H1 (cell line): ENCODE results near the gene SEMA4D. TPM values are rescaled to one million over a fixed set of nuclear protein-coding genes. Genes with fewer than 3 reads are reported as not detected.
A peak's percentile ranks its signal among the peaks of the same experiment; 100 is the strongest.

Source experiments
- CTCF ChIA-PET: fragments of 300-600 bp; sonication (Branson Sonifier 250); formaldehyde crosslinking; loops from one replicate; lab custom pipeline; 2021; ENCODE audit not compliant: partially characterized antibody; lab: Charles Lee
- POLR2A ChIA-PET: fragments of 300-600 bp; sonication (Branson Sonifier 250); formaldehyde crosslinking; loops from one replicate; lab custom pipeline; 2021; ENCODE audit warnings: inconsistent platforms; ENCODE audit not compliant: partially characterized antibody; lab: Charles Lee
- DNase-seq, 2 experiments: peaks; one replicate each; pipeline versions ENCODE4 v3.0.0 to v3.0.0-alpha.2; 2010 to 2022; ENCODE audit warnings: low spot score in 2 of 2, low read depth in 1 of 2, mixed read lengths in 1 of 2
- FAIRE-seq: peaks from 2 replicates; lab custom pipeline; 2011; peaks lifted over from hg19 to GRCh38; lab: Jason Lieb, UNC
- H2AFZ ChIP-seq: 2 replicates; pipeline ENCODE4 v1.8.1; 2012; ENCODE audit warnings: low read length, inconsistent platforms
- H2AK5ac ChIP-seq: 2 replicates; pipeline ENCODE4 v1.6.1; 2013; ENCODE audit warnings: low read depth, low read length
- H2BK120ac ChIP-seq: replicated peaks from 2 replicates; pipeline ENCODE3; 2013; ENCODE audit warnings: low read depth, low read length, inconsistent platforms
- H2BK12ac ChIP-seq: 2 replicates; pipeline ENCODE4 v1.6.1; 2013; ENCODE audit warnings: low read depth, low read length
- H2BK15ac ChIP-seq: 2 replicates; pipeline ENCODE4 v1.6.1; 2013; ENCODE audit warnings: low read length
- H2BK20ac ChIP-seq: 2 replicates; pipeline ENCODE4 v1.6.1; 2013; ENCODE audit warnings: low read length
- H2BK5ac ChIP-seq: 2 replicates; pipeline ENCODE4 v1.6.1; 2013; ENCODE audit warnings: low read depth, low read length
- H3K14ac ChIP-seq: 2 replicates; pipeline ENCODE4 v1.6.1; 2013; ENCODE audit warnings: inconsistent platforms; ENCODE audit not compliant: insufficient read length
- H3K18ac ChIP-seq: 2 replicates; pipeline ENCODE4 v1.6.1; 2013; ENCODE audit warnings: low read length; ENCODE audit errors: extremely low read depth
- H3K23ac ChIP-seq: 2 replicates; pipeline ENCODE4 v1.6.1; 2013; ENCODE audit warnings: inconsistent platforms; ENCODE audit not compliant: insufficient read length
- H3K23me2 ChIP-seq: 2 replicates; pipeline ENCODE4 v1.6.1; 2013; ENCODE audit warnings: low read depth, low read length
- H3K27ac ChIP-seq: 2 replicates; pipeline ENCODE4 v1.6.1; 2011; ENCODE audit warnings: low read depth, low read length, inconsistent platforms
- H3K27me3 ChIP-seq, 4 experiments: replicated peaks in 1 of 4; 1 replicate in 1 of 4; 2 replicates in 3 of 4; pipeline versions ENCODE4 v1.6.1 to v1.8.1; 2011 to 2013; ENCODE audit warnings: low read length in 3 of 4, mild to moderate bottlenecking in 3 of 4, inconsistent platforms in 2 of 4, mixed read lengths in 2 of 4, moderate library complexity in 1 of 4; ENCODE audit not compliant: control insufficient read depth in 3 of 4, insufficient read depth in 3 of 4; ENCODE audit errors: extremely low read depth in 1 of 4
- H3K36me3 ChIP-seq, 4 experiments: 2 replicates each; pipeline versions ENCODE4 v1.6.1 to v1.8.1; 2011 to 2013; ENCODE audit warnings: mild to moderate bottlenecking in 4 of 4, low read length in 3 of 4, moderate library complexity in 2 of 4, control low read depth in 1 of 4, inconsistent platforms in 1 of 4; ENCODE audit not compliant: insufficient read depth in 4 of 4, control insufficient read depth in 2 of 4
- H3K4ac ChIP-seq: replicated peaks from 2 replicates; pipeline ENCODE3; 2013; ENCODE audit warnings: low read length, low read depth, mixed read lengths, inconsistent platforms; ENCODE audit not compliant: insufficient read length
- H3K4me1 ChIP-seq, 4 experiments: replicated peaks in 1 of 4; 1 replicate in 1 of 4; 2 replicates in 3 of 4; pipeline versions ENCODE4 v1.6.1 to v1.8.1; 2011 to 2013; ENCODE audit warnings: low read length in 3 of 4, inconsistent platforms in 2 of 4, mixed read lengths in 1 of 4; ENCODE audit not compliant: insufficient read depth in 4 of 4, control insufficient read depth in 3 of 4
- H3K4me2 ChIP-seq, 2 experiments: 2 replicates each; pipeline versions ENCODE4 v1.6.1 to v1.8.1; 2011 to 2013; ENCODE audit warnings: low read depth in 2 of 2, low read length in 2 of 2, control low read depth in 1 of 2, inconsistent platforms in 1 of 2, mild to moderate bottlenecking in 1 of 2; ENCODE audit not compliant: insufficient read depth in 1 of 2
- H3K4me3 ChIP-seq, 4 experiments: fragments of 200-600, 300-600 bp in 1 of 4; sonication (generic), shearing (Covaris generic), sonication (Bioruptor Twin) in 1 of 4; 2 replicates each; pipeline versions ENCODE4 v1.5.1 to v1.8.1; 2011 to 2016; ENCODE audit warnings: low read length in 4 of 4, low read depth in 3 of 4, control low read depth in 2 of 4, inconsistent platforms in 2 of 4, mild to moderate bottlenecking in 2 of 4, mixed read lengths in 1 of 4, moderate library complexity in 1 of 4; ENCODE audit not compliant: insufficient read depth in 2 of 4; ENCODE audit errors: extremely low read depth in 1 of 4
- H3K56ac ChIP-seq: replicated peaks from 2 replicates; pipeline ENCODE3; 2013; ENCODE audit warnings: low read depth, mild to moderate bottlenecking, mixed read lengths, low read length, inconsistent platforms; ENCODE audit not compliant: insufficient read length
- H3K79me1 ChIP-seq: 2 replicates; pipeline ENCODE4 v1.6.1; 2013; ENCODE audit warnings: low read depth, low read length, control low read depth
- H3K79me2 ChIP-seq, 2 experiments: 2 replicates each; pipeline versions ENCODE4 v1.6.1 to v1.8.1; 2012 to 2013; ENCODE audit warnings: low read length in 2 of 2, mild to moderate bottlenecking in 2 of 2, inconsistent platforms in 1 of 2; ENCODE audit not compliant: insufficient read depth in 2 of 2, control insufficient read depth in 1 of 2
- H3K9ac ChIP-seq, 4 experiments: replicated peaks in 1 of 4; 1 replicate in 1 of 4; 2 replicates in 3 of 4; pipeline versions ENCODE4 v1.6.1 to v1.8.1; 2011 to 2013; ENCODE audit warnings: low read depth in 3 of 4, low read length in 3 of 4, control low read depth in 2 of 4, mild to moderate bottlenecking in 2 of 4, moderate library complexity in 2 of 4, inconsistent platforms in 1 of 4; ENCODE audit errors: extremely low read depth in 1 of 4
- H3K9me3 ChIP-seq, 2 experiments: 2 replicates each; pipeline versions ENCODE4 v1.6.1 to v1.8.1; 2012 to 2013; ENCODE audit warnings: mild to moderate bottlenecking in 2 of 2, moderate library complexity in 2 of 2, control low read depth in 1 of 2, inconsistent platforms in 1 of 2, low read depth in 1 of 2, low read length in 1 of 2, mixed read lengths in 1 of 2; ENCODE audit not compliant: insufficient read depth in 2 of 2
- H4K20me1 ChIP-seq, 2 experiments: replicated peaks in 1 of 2; 2 replicates each; pipeline versions ENCODE3 to v1.8.1; 2011 to 2013; ENCODE audit warnings: inconsistent platforms in 2 of 2, low read length in 2 of 2, mild to moderate bottlenecking in 1 of 2; ENCODE audit not compliant: insufficient read depth in 2 of 2, control insufficient read depth in 1 of 2
- H4K5ac ChIP-seq: 2 replicates; pipeline ENCODE4 v1.6.1; 2013; ENCODE audit warnings: low read length, low read depth, mixed read lengths, inconsistent platforms; ENCODE audit not compliant: insufficient read length
- H4K8ac ChIP-seq: 2 replicates; pipeline ENCODE4 v1.8.0; 2013; ENCODE audit warnings: mild to moderate bottlenecking, moderate library complexity, low read length, inconsistent platforms; ENCODE audit not compliant: insufficient read depth; ENCODE audit errors: extremely low read depth
- H4K91ac ChIP-seq: replicated peaks from 2 replicates; pipeline ENCODE3; 2013; ENCODE audit warnings: low read length, mixed read lengths, inconsistent platforms; ENCODE audit not compliant: insufficient read length
- CHD2 ChIP-seq: IDR thresholded peaks from 2 replicates; pipeline ENCODE4 v1.6.1; 2012; ENCODE audit warnings: low read length, improper control_type of control experiment
- CREB1 ChIP-seq: IDR thresholded peaks from 2 replicates; pipeline ENCODE4 v1.6.1; 2012; ENCODE audit warnings: inconsistent platforms
- EP300 ChIP-seq, 2 experiments: IDR thresholded peaks; 1 replicate in 1 of 2; 2 replicates in 1 of 2; pipeline ENCODE4 v1.6.1; 2011 to 2012; ENCODE audit warnings: low read depth in 2 of 2, low read length in 2 of 2, mild to moderate bottlenecking in 2 of 2, borderline replicate concordance in 1 of 2, inconsistent platforms in 1 of 2, moderate library complexity in 1 of 2
- FOSL1 ChIP-seq: IDR thresholded peaks from 2 replicates; pipeline ENCODE4 v1.6.1; 2011; ENCODE audit warnings: mild to moderate bottlenecking, low read depth, low read length, moderate library complexity; ENCODE audit not compliant: insufficient read depth
- KDM4A ChIP-seq: IDR thresholded peaks from one replicate; pipeline ENCODE4 v1.7.1; 2012; ENCODE audit warnings: low read depth, mild to moderate bottlenecking, moderate library complexity, low read length, inconsistent platforms; ENCODE audit not compliant: severe bottlenecking
- RBBP5 ChIP-seq: IDR thresholded peaks from 2 replicates; pipeline ENCODE4 v1.7.1; 2012; ENCODE audit warnings: low read depth, mild to moderate bottlenecking, inconsistent platforms, low read length, moderate library complexity, borderline replicate concordance
- SAP30 ChIP-seq: fragments of 300-600 bp; sonication (generic); IDR thresholded peaks from 2 replicates; pipeline ENCODE4 v1.7.1; 2012; ENCODE audit warnings: low read length, moderate library complexity, mild to moderate bottlenecking, inconsistent platforms; ENCODE audit not compliant: insufficient read depth, insufficient replicate concordance
- SIN3A ChIP-seq, 2 experiments: IDR thresholded peaks in 1 of 2; conservative IDR thresholded peaks in 1 of 2; 2 replicates each; pipeline ENCODE4 v1.6.1; 2011 to 2012; ENCODE audit warnings: low read length in 2 of 2, improper control_type of control experiment in 1 of 2, low read depth in 1 of 2, mild to moderate bottlenecking in 1 of 2
- SP1 ChIP-seq: IDR thresholded peaks from 2 replicates; pipeline ENCODE4 v1.6.1; 2011; ENCODE audit warnings: low read depth, low read length
- TBP ChIP-seq: IDR thresholded peaks from 2 replicates; pipeline ENCODE4 v1.6.1; 2011; ENCODE audit warnings: low read depth, low read length, improper control_type of control experiment
- WGBS, 2 experiments: shearing (Covaris generic) in 1 of 2; methylation state at CpG; one replicate each; pipeline versions ENCODE4 v1.1.6 to v1.1.7; 2013 to 2015; ENCODE audit warnings: low lambda C conversion rate in 2 of 2, mixed read lengths in 2 of 2, inconsistent platforms in 1 of 2, low coverage in 1 of 2, missing lambda C conversion rate in 1 of 2; ENCODE audit not compliant: insufficient replicate concordance in 2 of 2, insufficient coverage in 1 of 2, insufficient read length in 1 of 2; ENCODE audit errors: extremely low coverage in 1 of 2, missing lambda C conversion rate in 1 of 2; 5-methylcytosine and 5-hydroxymethylcytosine counted together
- polyA plus RNA-seq, 7 experiments: library from polyadenylated mRNA; depleted of rRNA in 3 of 7; stranded (reverse) in 5 of 7; unstranded in 2 of 7; fragments of >200 nt in 5 of 7; fragments of 200-250 nt in 2 of 7; gene quantifications; 1 replicate in 5 of 7; 2 replicates in 1 of 7; 4 replicates in 1 of 7; pipeline versions ENCODE4 v1.2.1 to v1.2.3, GENCODE V29; 2011 to 2013; ENCODE audit warnings: missing spikeins in 2 of 7, mixed read lengths in 2 of 7
- total RNA-seq: library from RNA; stranded (reverse); fragmentation: NEBNext Ultra II Directional; extraction: Animal tissue kit (Norgen Biotek cat#: 25700); gene quantifications from 2 replicates; pipeline ENCODE4 v1.2.1, GENCODE V29; 2021
- TF ChIP-seq, protein P1 (sequence below): IDR thresholded peaks from 2 replicates; pipeline ENCODE4 v1.6.1; 2012; ENCODE audit warnings: inconsistent platforms

SEMA4D gene
- total and polyA plus RNA-seq, 2 of the 8 experiments (the other 6 are each of a cell fraction or from before 2014, with no cell fraction given), result 21.0 to 70.4 TPM

GRCh38 chr9:89431930-89432725 lies 65.8 kb downstream of the SEMA4D start:
- Histone ChIP-seq H3K79me1 (peaks cover 15% of the 10 kb centered on the region), H2AFZ (no peak overlapping the region), H4K91ac (peak overlapping the region; percentile 75), H3K4me1 (peaks cover 26 to 47% (median 39%) of the 10 kb centered on the region in 4 experiments), H3K4ac (peak overlapping the region; percentile 27), H2BK12ac (peak overlapping the region; percentile 98; the same call in 1 of the 2 replicates), H3K27ac (no peak overlapping the region), H3K79me2 (peaks cover 0 to 68% of the 10 kb centered on the region in 2 experiments; a peak in 2 of 4 replicates), H4K8ac (no peak overlapping the region), H3K9me3 (no peaks in the 10 kb centered on the region), H2BK5ac (peak overlapping the region; percentile 94; the same call in 1 of the 2 replicates), H2AK5ac (peak overlapping the region; percentile 94; the same call in 1 of the 2 replicates), H3K27me3 (no peaks in the 10 kb centered on the region), H3K14ac (no peak overlapping the region), H3K4me2 (no peak overlapping the region), H3K18ac (no peak overlapping the region), H4K5ac (peak overlapping the region; percentile 1), H2BK15ac (peak overlapping the region; percentile 92; the same call in 1 of the 2 replicates), H2BK20ac (peak overlapping the region; percentile 99; the same call in 1 of the 2 replicates), H4K20me1 (no peaks in the 10 kb centered on the region), H3K23me2 (no peaks in the 10 kb centered on the region), H3K56ac (no peak overlapping the region), H3K9ac (no peak overlapping the region), H2BK120ac (peak overlapping the region; percentile 29), H3K36me3 (no peaks in the 10 kb centered on the region), H3K23ac (no peak overlapping the region), H3K4me3 (no peak overlapping the region)
- WGBS, 2 experiments, result 86% methylated on average over 6 of the region's 6 CpGs; no CpG with 5 or more reads in 1 of the 2 experiments
- ChIA-PET CTCF (interaction anchor here (0.7 to 8.9 kb wide), 7 partner anchors 8 to 130 kb away, joined by 3 to 147 read pairs (median 4); no protein-coding TSS in a partner anchor), POLR2A (interaction anchor here (1.5 kb wide), 1 partner anchor 13 kb away, joined by 4 read pairs; no protein-coding TSS in a partner anchor)
- no peak for DNase-seq
- no peak for FAIRE-seq
- TF ChIP-seq, protein P1, sequence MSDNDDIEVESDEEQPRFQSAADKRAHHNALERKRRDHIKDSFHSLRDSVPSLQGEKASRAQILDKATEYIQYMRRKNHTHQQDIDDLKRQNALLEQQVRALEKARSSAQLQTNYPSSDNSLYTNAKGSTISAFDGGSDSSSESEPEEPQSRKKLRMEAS, result no peak
- TF ChIP-seq TBP (no peak), SAP30 (no peak), RBBP5 (no peak), CHD2 (no peak), FOSL1 (no peak), EP300 (IDR thresholded peaks at IDR 0.05; ENCODE audit: borderline replicate concordance in 1 of 2, low read depth in 2 of 2, low read length in 2 of 2) (no peak), KDM4A (no peak), SIN3A (conservative IDR thresholded peaks at IDR 0.05 in 1 of 2, IDR thresholded peaks at IDR 0.05 in 1 of 2; ENCODE audit: low read depth in 1 of 2, low read length in 2 of 2) (no peak), CREB1 (no peak), SP1 (no peak)
